IPS DF 6.9 (cell line): ENCODE results near the gene DLGAP5.

Source experiments
- DNase-seq: peaks from one replicate; pipeline ENCODE4 v3.0.0-alpha.2; 2013; ENCODE audit warnings: low read depth, low spot score
- H3K27ac ChIP-seq: one replicate; pipeline ENCODE4 v1.5.1; 2013; ENCODE audit warnings: low read length, control low read depth
- H3K27me3 ChIP-seq: 2 replicates; pipeline ENCODE4 v1.6.1; 2013; ENCODE audit warnings: mild to moderate bottlenecking, low read length; ENCODE audit not compliant: control insufficient read depth, insufficient read depth
- H3K36me3 ChIP-seq: 2 replicates; pipeline ENCODE4 v1.6.1; 2013; ENCODE audit warnings: low read length; ENCODE audit not compliant: control insufficient read depth, insufficient read depth
- H3K4me1 ChIP-seq: 2 replicates; pipeline ENCODE4 v1.6.1; 2013; ENCODE audit warnings: low read length; ENCODE audit not compliant: control insufficient read depth, insufficient read depth
- H3K4me3 ChIP-seq: 2 replicates; pipeline ENCODE4 v1.5.1; 2013; ENCODE audit warnings: mild to moderate bottlenecking, low read length
- H3K9me3 ChIP-seq: 2 replicates; pipeline ENCODE4 v1.6.1; 2013; ENCODE audit warnings: low read length, inconsistent platforms; ENCODE audit not compliant: control insufficient read depth, insufficient read depth
- WGBS: extraction: QIAGEN DNeasy Blood & Tissue Kit; methylation state at CpG from one replicate; pipeline ENCODE4 v1.1.7; 2013; ENCODE audit warnings: mixed read lengths, missing lambda C conversion rate; ENCODE audit not compliant: insufficient read length, insufficient coverage; 5-methylcytosine and 5-hydroxymethylcytosine counted together

DLGAP5 gene

DNA sequence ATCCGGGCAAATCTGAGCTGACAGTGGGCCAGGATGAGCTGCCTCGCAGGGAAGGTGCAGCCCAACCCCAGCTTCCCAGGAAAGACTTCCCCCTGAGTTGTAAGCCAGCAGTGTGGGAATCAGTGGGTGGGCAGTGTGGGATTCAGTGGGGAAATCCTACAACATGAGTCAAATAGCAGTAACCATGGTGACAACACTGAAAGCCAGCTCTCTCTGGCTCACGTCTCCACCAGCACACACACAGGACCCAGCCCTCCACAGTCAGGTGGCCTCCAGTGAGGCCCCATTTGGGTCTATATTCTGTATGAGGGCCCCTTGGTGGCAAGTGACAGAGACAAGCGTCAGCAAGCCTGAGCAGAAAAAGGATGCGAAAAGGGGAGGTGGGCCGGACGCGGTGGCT lies 68.3 kb downstream of the DLGAP5 start:
- Histone ChIP-seq H3K27ac (no peak overlapping the region), H3K27me3 (peaks cover 2% of the 10 kb centered on the region; the same call in 1 of the 2 replicates), H3K36me3 (no peaks in the 10 kb centered on the region), H3K4me3 (no peak overlapping the region), H3K4me1 (no peaks in the 10 kb centered on the region), H3K9me3 (no peaks in the 10 kb centered on the region)
- no peak for DNase-seq
- WGBS = no CpG with 5 or more reads among the region's 8 CpGs

DNA sequence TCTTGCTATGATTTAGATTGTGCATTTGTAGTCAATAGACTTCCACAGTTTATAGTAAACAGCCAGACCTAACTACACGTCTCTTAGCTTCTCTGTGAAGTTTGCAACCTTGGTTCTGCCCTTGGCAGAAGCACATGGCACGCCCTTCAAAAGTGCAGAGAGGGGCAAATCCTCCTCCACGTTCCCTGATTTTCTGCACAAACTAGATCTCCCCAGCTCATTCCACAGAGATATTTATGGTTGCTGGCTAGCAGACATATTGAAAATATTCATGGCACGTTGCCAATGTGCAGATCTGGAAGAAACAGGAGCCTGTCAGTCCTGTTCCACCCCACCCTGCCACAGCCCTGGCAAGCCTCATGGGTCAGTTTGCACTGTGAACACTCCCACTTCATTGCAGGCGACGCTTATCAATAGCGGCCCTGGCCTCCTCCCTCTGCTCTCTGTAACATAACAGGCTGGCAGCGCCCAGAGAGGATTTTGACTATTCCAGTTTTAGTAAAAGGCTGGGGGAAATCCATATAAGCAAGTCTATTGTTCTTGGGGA lies 68.9 kb downstream of the DLGAP5 start:
- WGBS = no CpG with 5 or more reads among the region's 8 CpGs
- no peak for DNase-seq
- Histone ChIP-seq H3K36me3 (no peaks in the 10 kb centered on the region), H3K27me3 (no peaks in the 10 kb centered on the region), H3K4me3 (no peak overlapping the region), H3K27ac (no peak overlapping the region), H3K4me1 (no peaks in the 10 kb centered on the region), H3K9me3 (no peaks in the 10 kb centered on the region)

DNA sequence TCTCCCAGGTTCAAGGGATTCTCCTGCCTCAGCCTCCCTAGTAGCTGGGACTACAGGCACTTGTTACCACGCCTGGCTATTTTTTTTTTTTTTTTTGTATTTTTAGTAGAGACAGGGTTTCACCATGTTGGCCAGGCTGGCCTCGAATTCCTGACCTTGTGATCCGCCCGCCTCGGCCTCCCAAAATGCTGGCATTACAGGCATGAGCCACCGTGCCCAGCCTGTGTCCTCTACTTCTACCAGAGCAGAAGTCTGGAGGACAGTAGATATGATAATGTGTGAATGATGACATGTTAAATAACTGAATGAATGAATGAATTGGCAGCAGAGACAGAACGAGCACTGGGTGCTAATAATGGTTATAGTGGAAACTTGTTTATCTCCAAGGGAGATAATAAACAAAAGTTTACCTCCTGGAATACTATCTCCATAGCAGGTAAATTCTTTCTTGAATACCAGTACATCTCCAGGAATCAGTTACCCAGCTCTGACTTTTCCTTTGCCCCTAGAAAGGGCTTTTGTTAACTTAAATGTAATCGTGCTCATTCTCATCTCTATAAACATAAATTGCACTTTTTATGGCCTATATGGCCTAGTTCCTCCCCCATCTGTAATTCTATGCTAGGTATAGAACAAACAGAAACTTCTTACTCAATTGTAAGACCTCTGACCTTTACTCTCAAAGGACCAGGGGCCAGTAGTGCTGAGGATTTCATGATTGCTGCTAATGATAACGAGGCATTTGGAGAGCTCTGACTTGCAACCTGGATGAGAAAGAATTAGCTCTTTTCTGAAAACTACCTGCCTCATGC lies 69.6 kb downstream of the DLGAP5 start:
- Histone ChIP-seq H3K27ac (no peak overlapping the region), H3K27me3 (no peaks in the 10 kb centered on the region), H3K4me1 (no peaks in the 10 kb centered on the region), H3K36me3 (no peaks in the 10 kb centered on the region), H3K9me3 (no peaks in the 10 kb centered on the region), H3K4me3 (no peak overlapping the region)
- DNase-seq = no peak
- WGBS = no CpG with 5 or more reads among the region's 9 CpGs

DNA sequence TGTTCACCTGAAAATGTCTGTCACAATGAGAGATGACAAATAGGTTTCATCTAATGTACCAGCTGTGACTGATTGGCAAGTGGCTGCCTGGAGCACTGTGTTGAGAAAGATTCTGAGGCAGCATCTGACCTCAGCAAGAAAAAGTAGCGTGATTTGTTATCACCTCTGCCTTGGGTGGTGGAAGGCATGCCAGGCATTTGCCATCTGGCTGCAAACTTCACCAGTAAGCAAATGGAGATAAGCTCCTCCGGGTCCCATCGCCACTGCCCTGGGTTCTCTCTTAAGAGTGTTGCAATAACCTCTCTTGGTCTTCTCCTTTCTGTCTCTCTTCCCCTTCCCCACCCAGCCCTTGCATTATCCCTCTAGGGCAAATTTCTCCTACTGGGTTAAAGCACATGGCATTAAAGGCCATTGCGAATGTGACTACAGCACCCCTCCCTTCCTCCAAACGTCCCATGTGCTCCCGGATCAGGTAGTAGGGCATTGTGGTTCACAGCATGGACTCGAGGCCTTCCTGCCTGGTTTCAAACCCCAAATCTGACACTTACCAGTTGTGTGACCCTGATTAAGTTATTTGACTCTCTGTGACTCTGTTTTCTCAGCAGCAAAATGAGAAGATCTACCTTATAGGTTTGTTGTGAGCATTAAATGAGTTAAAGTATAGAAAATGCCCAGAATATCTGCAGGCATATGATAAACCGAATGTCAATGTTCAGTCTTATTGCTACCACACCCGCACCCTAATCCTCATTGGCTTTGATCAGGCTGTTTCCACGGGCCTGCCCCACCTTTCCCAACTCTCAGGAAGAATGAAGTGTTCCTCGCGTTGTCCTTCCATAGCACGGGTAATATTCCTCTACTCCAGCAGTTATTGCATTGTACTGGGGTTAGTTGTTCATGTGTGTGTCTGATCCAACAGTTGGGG lies 70.6 kb downstream of the DLGAP5 start:
- Histone ChIP-seq H3K27me3 (no peaks in the 10 kb centered on the region), H3K4me3 (no peak overlapping the region), H3K36me3 (no peaks in the 10 kb centered on the region), H3K27ac (no peak overlapping the region), H3K4me1 (no peaks in the 10 kb centered on the region), H3K9me3 (no peaks in the 10 kb centered on the region)
- no CpG with 5 or more reads among the region's 13 CpGs for WGBS
- no peak for DNase-seq

DNA sequence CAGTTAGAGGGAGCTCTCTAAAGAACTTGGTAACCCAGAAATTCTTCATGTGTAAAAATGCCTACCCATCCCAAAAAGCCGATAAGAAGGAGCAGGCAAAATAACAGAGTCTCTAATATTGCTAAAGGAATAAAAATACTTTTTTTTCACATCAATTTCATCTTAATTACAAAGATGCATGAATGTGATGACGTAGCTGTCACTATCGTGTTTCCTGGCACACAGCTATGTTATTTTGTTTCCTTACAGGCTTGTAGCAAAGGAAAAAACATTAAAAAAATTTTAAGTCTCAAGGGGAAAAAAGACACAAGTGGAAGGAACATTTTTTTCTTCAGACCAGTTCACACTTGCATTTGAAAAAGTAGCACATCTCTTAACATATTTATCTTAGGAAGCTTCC lies 72.6 kb downstream of the DLGAP5 start:
- Histone ChIP-seq H3K4me3 (no peak overlapping the region), H3K36me3 (no peaks in the 10 kb centered on the region), H3K27ac (no peak overlapping the region), H3K9me3 (no peaks in the 10 kb centered on the region), H3K27me3 (no peaks in the 10 kb centered on the region), H3K4me1 (no peaks in the 10 kb centered on the region)
- WGBS = no CpG with 5 or more reads among the region's 3 CpGs
- DNase-seq = no peak

DNA sequence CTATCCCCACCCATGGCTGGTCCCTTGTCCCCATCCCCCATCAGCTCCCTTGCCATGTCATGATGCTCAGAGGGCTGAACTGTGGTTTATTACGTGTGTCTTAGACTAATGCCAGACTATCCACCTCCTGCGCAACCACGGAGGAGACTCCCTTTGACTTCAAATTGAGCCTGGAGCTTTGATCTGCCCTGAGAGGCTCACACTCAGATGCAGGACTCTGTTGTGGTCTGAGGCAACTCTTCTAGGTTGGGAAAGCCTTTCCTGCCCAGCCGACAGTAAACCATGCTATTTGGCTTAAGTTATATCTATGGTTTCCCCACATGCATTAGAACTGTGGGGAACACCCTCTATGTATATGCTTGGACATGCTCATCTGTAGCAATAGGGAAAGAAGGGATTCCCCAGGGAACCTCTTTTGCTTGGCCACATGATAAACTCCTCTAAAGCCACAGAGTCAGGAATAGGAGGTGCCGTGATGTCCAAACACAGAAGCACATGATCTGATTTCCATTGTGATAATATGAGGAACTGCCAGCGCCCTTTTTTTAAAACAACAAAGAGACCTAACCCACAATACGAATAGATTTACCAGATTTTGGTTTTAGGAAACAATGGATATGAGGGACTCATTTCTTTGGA lies 73.5 kb downstream of the DLGAP5 start:
- H3K36me3 ChIP-seq = no peaks in the 10 kb centered on the region
- no peaks in the 10 kb centered on the region for H3K4me1 ChIP-seq
- no CpG with 5 or more reads among the region's 7 CpGs for WGBS
- H3K27me3 ChIP-seq = no peaks in the 10 kb centered on the region
- no peaks in the 10 kb centered on the region for H3K9me3 ChIP-seq
- DNase-seq = no peak
- no peak overlapping the region for H3K27ac ChIP-seq
- H3K4me3 ChIP-seq = no peak overlapping the region

DNA sequence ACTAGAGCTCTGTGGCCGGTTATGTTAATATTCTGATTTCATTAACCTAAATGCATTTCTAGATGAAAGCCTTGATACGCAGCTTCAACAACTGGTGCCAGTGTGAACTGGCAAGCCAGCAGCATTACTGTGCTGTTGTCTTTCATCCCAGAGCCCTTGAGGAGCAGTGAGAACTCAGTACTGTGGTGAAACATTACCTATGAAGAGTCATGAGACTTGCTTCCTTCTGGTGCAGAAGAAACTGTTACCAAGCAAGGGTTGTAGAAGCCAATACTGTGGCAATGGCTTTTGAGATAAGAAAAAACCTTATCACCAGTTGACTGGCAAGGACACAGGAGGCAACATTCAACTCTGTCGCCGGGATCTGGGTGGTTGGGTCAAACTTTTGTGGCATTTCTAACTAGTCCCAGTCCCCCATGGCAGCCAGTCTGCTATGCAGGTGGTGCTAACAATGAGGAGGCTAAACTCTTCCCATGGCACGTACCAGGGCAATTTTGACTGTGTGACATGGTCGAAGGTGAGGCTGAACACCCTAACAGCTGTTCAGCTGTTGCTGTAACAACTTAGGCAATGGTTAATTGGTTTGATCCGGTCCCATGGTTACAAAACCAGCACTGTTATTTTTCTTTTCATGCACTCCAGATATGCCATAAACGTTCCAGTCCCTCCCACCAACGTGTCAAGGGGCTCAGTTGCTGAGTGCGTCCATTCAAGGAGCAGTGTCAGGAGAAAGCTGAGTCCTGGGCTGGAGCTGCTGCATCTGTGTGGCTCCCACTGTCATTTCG lies 74.9 kb downstream of the DLGAP5 start:
- H3K36me3 ChIP-seq = no peaks in the 10 kb centered on the region
- no CpG with 5 or more reads among the region's 11 CpGs for WGBS
- H3K27ac ChIP-seq = no peak overlapping the region
- no peaks in the 10 kb centered on the region for H3K9me3 ChIP-seq
- H3K4me1 ChIP-seq = no peaks in the 10 kb centered on the region
- DNase-seq = no peak
- H3K27me3 ChIP-seq = no peaks in the 10 kb centered on the region
- H3K4me3 ChIP-seq = no peak overlapping the region

DNA sequence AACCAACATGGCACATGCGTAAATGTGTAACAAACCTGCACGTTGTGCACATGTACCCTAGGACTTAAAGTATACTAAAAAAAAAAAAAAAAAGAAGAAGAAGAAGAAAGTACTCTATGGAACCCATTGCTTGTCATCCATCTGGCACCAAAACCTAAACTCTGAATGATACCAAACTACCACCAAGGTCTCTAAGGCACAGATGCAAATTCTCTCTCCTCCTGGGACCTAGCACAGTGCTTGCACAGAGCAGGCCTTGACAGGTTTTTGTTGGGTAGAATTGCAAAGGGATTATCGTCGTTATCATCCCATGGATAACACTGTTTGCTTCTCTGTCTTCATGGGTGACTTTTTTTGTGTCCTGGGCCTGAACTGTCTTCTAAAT lies 75.5 kb downstream of the DLGAP5 start:
- no peaks in the 10 kb centered on the region for H3K9me3 ChIP-seq
- no peaks in the 10 kb centered on the region for H3K27me3 ChIP-seq
- H3K4me1 ChIP-seq = no peaks in the 10 kb centered on the region
- no peak overlapping the region for H3K4me3 ChIP-seq
- DNase-seq = no peak
- no CpG with 5 or more reads among the region's 4 CpGs for WGBS
- H3K27ac ChIP-seq = no peak overlapping the region
- no peaks in the 10 kb centered on the region for H3K36me3 ChIP-seq

DNA sequence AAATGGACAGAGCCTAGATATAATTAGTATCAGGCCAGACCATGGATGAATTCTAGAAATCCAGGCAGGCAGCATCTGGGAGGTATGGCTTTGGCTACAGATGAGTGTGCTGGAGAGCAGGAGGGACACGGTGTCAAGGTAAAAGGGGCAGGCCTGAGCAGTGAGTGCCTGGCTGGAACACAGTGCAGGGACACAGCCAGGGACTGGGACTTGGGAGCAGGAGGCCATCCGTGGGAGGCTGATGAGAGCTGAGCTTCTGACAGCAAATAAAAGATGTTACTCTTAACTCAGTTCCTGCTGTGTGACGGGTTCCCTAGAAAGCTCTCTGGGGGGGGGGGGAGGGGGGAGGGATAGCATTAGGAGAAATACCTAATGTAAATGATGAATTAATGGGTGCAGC lies 75.9 kb downstream of the DLGAP5 start:
- no peak overlapping the region for H3K4me3 ChIP-seq
- H3K4me1 ChIP-seq = no peaks in the 10 kb centered on the region
- H3K27me3 ChIP-seq = no peaks in the 10 kb centered on the region
- no CpG with 5 or more reads among the region's 3 CpGs for WGBS
- H3K9me3 ChIP-seq = no peaks in the 10 kb centered on the region
- no peak overlapping the region for H3K27ac ChIP-seq
- DNase-seq = no peak
- no peaks in the 10 kb centered on the region for H3K36me3 ChIP-seq
